HFF-Myc (cell line): ENCODE measurements around the gene SLAMF9.

Experiments used
- DNase-seq: peaks from one replicate; pipeline ENCODE4 v3.0.0-alpha.2; 2011; ENCODE audit warnings: low read depth; ENCODE audit errors: extremely low read depth
- H3K4me3 ChIP-seq: replicated peaks from 2 replicates; pipeline ENCODE4 v1.5.1; 2011; ENCODE audit warnings: low read depth, mild to moderate bottlenecking, control low read depth, low read length
- CTCF ChIP-seq: IDR thresholded peaks from 2 replicates; pipeline ENCODE4 v1.5.1; 2012; ENCODE audit warnings: mild to moderate bottlenecking, low read depth, low read length, control low read depth; ENCODE audit errors: missing control alignments

Gene SLAMF9

GRCh38 chr1:159991513-159991912 lies 37.5 kb upstream of the SLAMF9 start:
- no peak overlapping the region for H3K4me3 ChIP-seq
- DNase-seq, result no peak
- TF ChIP-seq CTCF, result no peak

DNA sequence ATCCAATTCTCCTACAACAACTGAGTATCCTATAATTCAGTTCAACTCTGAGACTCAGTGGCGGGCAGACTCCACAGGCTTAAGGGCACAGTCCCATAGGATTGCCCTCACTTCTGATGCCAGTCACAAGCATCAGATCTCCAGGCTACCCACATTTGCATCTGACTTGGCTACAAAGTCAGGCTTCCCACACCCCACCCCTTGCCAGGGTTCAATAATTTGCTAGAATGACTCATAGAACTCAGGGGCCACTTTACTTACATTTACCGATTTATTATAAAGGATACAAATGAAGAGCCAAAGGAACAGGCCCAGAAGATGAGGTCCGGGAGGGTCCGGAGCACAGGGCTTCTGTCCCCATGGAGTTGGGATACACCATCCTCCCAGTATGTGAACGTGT lies 36.0 kb upstream of the SLAMF9 start:
- TF ChIP-seq CTCF, result no peak
- DNase-seq, result no peak
- H3K4me3 ChIP-seq, result no peak overlapping the region

DNA sequence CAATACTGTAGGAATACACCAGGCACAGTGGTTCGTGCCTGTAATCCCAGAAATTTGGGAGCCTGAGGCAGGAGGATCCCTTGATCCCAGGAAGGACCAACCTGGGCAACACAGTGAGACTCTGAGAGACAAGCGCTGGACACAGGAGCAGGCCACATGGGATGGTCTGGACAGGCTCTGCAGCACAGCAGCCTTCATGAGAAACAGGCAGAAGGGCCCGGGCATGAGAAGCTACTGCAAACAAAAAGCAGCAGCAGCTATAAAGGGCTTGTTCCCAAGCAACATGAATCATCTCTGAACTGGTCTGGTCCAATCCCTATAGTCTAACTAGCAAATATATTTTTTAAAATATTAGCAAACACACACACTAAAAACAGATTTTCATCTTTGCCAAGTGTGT lies 35.5 kb upstream of the SLAMF9 start:
- TF ChIP-seq CTCF, result no peak
- no peak for DNase-seq
- no peak overlapping the region for H3K4me3 ChIP-seq

DNA sequence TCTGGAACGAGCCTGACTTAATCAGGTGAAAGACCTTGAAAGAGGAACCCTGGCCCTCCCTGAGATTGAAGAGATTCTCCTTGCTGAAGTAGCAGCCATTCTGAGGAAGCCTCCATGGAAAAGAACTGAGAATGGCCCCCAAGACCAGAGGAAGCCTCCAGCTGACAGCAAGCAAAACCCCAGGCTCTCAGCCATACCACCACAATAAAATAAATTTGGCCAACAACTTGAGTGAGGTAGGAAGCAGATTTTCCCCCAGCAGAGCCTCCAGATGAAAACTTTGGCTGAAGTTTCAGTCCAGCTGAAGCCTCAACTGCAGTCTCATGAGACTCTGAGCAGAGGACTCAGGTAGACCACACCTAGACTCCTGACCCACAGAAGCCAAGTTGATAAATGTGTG lies 34.0 kb upstream of the SLAMF9 start:
- DNase-seq, result no peak
- no peak overlapping the region for H3K4me3 ChIP-seq
- TF ChIP-seq CTCF, result no peak

DNA sequence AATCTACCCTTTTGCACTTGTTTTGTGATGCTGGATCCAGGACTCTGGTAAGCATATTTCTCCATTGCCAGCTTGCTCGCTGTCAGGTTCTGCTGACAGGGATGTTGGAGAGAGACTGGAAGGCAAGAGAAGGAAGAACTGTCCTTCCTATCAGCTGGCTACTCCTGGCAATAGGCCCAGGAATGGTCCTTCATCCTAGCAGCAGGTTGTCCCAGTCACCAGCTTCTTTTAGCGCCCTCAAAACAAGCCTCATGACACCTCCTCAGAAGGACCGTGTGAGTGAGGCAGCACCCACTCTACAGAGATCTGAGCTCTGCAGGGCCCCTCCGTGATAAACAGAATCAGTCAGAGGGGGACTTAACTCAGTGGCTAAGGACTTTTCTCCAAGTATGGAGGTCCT lies 33.1 kb upstream of the SLAMF9 start:
- no peak overlapping the region for H3K4me3 ChIP-seq
- no peak for DNase-seq
- no peak for TF ChIP-seq CTCF

- no peak overlapping the region for H3K4me3 ChIP-seq
- no peak for TF ChIP-seq CTCF
- DNase-seq, result no peak
These were observed 32.5 kb upstream of the SLAMF9 start for GRCh38 chr1:159986531-159986930.

DNA sequence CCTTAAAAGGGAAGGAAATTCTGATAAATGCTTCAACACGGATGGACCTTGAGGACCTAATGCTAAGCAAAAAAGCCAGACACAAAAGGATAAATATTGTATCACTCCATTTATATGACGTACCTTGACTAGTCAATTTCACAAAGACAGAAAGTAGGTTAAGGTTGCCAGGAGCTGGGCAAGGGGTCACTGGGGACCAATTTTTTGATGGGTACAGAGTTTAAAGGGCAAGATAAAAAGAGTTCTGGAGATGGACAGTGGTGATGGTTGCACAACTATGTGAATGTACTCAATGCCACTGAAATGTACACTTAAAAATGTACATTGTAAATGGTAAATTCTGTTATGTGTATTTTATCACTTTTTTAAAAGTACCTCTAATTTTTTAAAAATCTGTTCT lies 32.1 kb upstream of the SLAMF9 start:
- no peak for TF ChIP-seq CTCF
- no peak overlapping the region for H3K4me3 ChIP-seq
- DNase-seq, result no peak
